Activated CD4-positive, alpha-beta T cell treated with anti-CD3 and anti-CD28 coated beads for 1 hour (primary cell): ENCODE results near the gene DIAPH3.

Experiments
- DNase-seq: peaks from one replicate; pipeline ENCODE4 v3.0.0-alpha.2; 2020

The DIAPH3 gene

GRCh38 chr13:59946944-59947343 lies 216.8 kb downstream of the DIAPH3 start:
- DNase-seq, result no peak

DNA sequence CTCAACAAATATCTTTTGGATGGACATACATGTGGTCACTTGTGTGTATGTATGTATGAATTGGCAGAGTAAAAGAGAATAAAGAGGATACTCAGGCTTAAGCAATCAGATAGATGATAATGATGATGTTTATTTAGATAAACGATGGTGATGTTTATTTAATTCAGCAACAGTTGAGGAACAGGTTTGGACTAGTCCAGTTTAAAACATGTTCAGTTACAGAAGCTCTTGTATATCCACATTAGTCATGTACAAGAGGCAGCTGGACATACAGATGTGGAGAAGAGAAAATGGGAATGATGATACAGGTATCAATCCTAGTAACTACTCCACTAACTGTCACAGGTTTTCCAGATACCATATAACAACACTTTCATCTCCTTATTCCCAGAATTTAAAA lies 232.1 kb downstream of the DIAPH3 start:
- DNase-seq, result no peak

DNA sequence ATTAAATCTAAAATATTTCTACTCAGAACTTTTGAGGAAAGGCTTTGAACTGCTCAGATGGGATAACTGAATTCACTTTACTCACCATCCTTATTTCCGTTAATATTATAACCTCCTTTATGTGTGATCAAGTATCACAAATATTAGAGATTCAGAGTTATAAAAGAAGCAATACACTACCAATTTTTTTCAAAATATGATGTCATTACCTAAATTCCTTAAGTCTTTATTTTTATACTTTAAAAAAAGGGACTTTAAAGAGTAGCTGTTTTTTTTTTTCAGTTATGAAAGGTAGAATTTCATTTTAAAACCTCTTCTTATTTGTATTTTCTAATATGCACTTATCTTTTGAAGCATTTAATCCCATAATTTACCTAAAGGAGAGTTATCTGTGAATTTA lies 239.5 kb downstream of the DIAPH3 start:
- no peak for DNase-seq

DNA sequence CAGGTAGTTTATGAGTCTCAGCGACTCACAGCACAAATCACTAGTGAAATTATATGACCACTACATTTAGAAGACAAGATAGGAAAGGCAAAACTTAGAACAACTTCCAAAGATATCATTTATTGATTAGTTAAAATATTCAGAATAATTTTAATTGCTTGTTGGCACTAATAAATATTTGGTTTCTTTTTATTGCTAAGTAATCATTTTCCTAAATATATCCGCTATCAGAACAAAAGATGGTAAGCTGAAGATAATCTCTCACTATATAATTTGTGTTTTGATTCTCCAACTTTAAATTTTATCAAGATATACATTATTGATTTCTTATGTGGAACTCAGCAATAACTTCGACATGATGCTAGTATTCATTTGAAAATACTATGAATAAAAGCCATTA lies 248.5 kb downstream of the DIAPH3 start:
- no peak for DNase-seq

DNA sequence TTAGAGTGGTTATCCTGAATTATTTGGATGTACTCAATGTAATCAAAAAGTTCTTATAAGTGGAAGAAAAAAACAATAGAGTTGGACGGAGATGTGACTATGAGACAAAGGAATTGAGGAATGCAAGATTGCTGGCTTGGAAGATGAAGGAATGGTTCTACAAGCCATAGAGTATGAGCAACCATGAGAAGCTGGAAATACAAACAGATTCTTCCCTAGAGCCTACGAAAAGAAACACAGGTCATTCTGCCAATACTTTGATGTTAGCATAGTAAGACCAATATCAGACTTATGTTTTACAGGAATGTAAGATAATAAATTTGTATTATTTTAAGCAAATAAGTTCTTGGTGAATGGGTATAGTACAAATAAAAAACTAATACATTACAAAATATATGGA lies 249.2 kb downstream of the DIAPH3 start:
- no peak for DNase-seq

GRCh38 chr13:59906413-59907049 lies 257.2 kb downstream of the DIAPH3 start:
- DNase-seq, result no peak

- DNase-seq, result no peak
Observed at GRCh38 chr13:59901191-59901590, 262.5 kb downstream of the DIAPH3 start.

- DNase-seq, result no peak
Observed at GRCh38 chr13:59898066-59898465, 265.7 kb downstream of the DIAPH3 start.

- no peak for DNase-seq
Observed at GRCh38 chr13:59893266-59893665, 270.5 kb downstream of the DIAPH3 start.

DNA sequence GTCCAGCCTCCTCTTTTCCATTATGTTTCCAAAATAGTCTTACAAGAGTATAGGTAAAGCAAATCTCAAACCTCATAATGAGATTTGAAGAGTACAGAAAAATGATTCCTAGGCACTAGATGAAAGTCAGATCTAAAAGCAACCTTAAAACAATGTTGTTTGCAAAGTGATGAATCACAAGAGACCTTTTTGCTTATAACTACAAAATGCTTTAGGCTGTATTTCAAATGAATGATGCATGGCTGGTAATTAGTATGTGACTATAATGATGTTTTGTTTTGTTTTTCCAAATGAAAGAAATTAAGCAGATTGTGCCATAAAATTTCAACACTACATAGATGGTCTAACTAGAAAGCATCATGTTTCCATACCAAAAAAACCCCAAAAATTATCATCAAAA lies 272.7 kb downstream of the DIAPH3 start:
- no peak for DNase-seq

GRCh38 chr13:59890054-59890453 lies 273.7 kb downstream of the DIAPH3 start:
- no peak for DNase-seq

DNA sequence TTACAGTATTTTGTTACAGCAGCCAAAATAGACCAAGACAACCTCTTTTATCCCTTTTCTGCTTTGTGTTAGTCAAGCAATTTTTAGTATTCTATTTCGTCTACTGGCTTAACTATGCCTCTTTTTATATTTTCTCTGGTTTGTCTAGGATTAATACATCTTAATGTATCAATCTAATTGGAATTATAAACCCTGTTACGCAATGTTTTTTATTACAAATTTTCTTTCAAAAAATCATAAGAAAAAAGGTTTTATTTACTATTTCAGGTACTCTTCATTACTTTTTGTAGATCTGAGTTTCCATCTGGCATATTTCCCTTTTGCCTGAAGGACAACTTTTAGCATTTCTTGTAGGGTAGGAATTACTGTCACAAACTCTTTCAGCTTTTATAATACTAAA lies 275.3 kb downstream of the DIAPH3 start:
- DNase-seq, result no peak

- DNase-seq, result no peak
Observed at GRCh38 chr13:59885076-59885475, 278.7 kb downstream of the DIAPH3 start.

DNA sequence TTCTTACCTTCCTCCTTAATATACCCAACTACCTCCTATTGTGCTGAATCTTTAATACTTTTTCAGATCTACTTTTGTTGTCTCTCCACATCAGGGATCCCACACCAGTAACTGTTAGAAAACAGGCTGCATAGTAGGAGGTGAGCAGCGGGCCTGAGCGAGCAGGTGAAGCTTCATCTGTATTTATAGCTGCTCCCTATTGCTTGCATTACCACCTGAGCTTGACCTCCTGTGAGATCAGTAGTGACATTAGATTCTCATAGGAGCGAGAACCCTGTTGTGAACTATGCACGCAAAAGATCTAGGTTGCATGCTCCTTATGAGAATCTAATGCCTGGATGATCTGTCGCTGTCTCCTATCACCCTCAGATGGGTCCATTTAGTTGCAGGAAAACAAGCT lies 279.8 kb downstream of the DIAPH3 start:
- DNase-seq, result no peak

DNA sequence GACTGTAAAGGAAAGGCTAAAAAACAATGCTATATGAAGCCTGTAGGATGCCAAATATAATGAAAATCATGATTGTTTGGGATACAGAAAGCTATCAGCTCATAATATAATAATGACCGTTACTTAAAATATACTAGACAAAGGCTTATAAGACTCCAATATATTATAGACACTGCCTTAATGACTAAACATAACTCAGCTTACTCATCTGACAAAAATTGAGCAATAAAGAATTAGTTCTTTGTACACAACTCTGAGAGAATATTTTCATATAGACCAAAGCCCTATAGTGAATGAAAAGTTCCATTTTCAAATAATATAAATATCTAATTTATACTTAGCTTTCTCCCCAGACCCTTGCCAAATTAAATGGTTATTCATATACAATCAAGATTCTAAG lies 283.3 kb downstream of the DIAPH3 start:
- no peak for DNase-seq

GRCh38 chr13:59879281-59879680 lies 284.4 kb downstream of the DIAPH3 start:
- no peak for DNase-seq

DNA sequence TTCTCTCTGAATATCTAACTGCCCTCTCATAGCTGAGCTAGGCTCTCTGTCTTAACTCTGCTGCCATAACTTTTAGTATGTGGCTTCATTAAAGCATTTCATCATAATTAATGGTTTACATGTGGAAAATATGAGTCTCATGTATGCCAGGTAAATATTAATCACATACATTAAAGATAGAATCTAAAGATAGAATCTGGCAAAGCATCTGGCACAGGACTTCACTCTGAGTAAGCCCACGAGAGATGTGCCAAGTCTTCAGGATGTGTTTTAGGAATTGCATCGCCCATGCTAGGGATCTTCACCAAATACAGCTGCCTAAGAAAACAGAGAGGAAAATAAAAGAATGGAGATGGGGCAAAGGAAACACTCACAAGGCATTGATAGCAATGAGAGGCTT lies 285.8 kb downstream of the DIAPH3 start:
- DNase-seq, result no peak

- DNase-seq, result no peak
Observed at GRCh38 chr13:59874973-59875372, 288.8 kb downstream of the DIAPH3 start.

DNA sequence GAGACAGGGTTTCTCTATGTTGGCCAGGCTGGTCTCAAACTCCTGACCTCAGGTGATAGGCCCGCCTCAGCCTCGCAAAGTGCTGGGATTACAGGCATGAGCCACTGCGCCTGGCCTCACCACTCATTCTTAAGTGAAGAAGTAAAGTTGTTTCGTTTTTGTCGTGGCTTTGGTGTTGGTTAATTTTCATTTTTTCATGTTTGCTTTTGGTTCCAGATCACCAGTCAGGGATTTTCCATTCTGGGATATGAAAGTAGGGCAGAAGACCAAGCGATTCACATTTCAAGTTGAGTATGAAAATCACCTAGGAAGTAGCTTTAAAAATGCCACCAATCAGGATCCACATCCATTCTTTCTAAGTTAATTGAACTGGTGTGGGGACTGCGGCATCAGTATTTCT lies 289.9 kb downstream of the DIAPH3 start:
- no peak for DNase-seq

DNA sequence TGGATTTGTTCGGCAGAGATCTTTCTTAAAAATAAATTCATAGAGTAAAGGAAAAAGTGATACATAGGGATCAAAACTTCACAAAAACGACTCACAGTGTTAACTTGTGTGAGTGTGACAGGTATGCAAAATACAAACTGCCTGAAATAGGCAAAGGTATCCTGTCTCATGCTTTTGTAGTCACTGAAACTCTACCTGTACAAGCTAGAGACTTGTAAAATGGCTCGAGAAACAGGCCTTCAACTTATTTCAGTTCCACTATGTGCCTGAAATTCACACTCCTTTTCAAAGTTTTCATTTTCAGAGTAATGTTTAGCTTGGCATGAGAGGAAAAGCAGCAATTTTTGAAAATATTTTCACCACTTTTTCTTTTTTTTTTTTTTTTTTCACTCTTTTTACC lies 290.4 kb downstream of the DIAPH3 start:
- DNase-seq, result no peak

GRCh38 chr13:59867867-59868266 lies 295.9 kb downstream of the DIAPH3 start:
- no peak for DNase-seq

GRCh38 chr13:59865398-59865797 lies 298.3 kb downstream of the DIAPH3 start:
- no peak for DNase-seq

GRCh38 chr13:59863621-59864020 lies 300.1 kb downstream of the DIAPH3 start:
- DNase-seq, result no peak

GRCh38 chr13:59861676-59862075 lies 302.1 kb downstream of the DIAPH3 start:
- DNase-seq, result no peak

GRCh38 chr13:59856281-59856810 lies 307.4 kb downstream of the DIAPH3 start:
- no peak for DNase-seq
